ENCODE data around the gene RAD23A.
A peak's percentile ranks its signal among the peaks of the same experiment; 100 is the strongest.

Gene RAD23A

DNA sequence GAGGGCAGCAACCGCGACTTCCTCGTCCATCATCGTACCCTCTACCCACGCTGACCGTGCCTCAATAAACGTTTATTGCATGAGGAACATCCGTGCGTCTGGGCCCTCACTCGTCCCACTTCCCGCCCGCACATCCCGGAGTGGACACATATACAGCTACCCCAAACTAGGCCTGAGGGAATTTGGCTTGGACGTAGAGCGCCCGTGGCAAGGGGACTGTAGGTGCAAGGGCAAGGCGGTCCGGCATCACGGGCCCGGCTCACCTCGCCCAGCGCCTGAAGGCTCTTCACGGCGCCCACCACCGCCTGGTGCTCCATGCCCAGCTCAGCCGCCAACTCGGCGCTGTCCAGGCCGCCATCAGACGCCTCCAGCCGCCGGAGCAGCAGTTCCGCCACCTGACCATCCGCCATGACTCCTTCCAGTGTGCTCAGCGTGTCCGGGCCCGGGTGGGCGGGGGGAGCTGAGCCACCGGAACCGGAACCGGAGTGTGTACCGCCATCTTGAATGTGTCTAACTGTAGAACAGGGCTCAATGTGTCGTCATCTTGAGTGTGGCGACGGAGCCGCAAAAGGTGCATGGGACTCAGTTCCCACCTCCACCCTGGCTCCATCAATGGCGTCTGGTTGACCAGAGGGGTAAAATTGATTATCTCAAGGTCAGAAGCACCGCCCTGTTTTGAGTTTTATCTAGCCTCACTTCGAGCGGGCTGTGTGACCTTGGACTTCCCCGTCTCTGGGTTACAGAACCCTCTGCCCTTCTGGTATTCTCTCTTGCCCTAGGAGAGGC lies 12.2 kb upstream of the RAD23A start, which contains the start of gene FARSA (continued):
- TF ChIP-seq BCL6B (tag by site-specific recombination; IDR thresholded peaks at IDR 0.05) = no peak
- no peak for TF ChIP-seq ZNF624 (tag by site-specific recombination; IDR thresholded peaks at IDR 0.05)
- TF ChIP-seq SCRT2 (tag by site-specific recombination; IDR thresholded peaks at IDR 0.05) = 0 out of 2 replicates have a peak, but pooled peaks have one; percentile 13
- no peak; the same call in 1 of the 2 replicates for TF ChIP-seq ZBTB6 (tag by site-specific recombination; IDR thresholded peaks at IDR 0.05)
- TF ChIP-seq, protein P1, sequence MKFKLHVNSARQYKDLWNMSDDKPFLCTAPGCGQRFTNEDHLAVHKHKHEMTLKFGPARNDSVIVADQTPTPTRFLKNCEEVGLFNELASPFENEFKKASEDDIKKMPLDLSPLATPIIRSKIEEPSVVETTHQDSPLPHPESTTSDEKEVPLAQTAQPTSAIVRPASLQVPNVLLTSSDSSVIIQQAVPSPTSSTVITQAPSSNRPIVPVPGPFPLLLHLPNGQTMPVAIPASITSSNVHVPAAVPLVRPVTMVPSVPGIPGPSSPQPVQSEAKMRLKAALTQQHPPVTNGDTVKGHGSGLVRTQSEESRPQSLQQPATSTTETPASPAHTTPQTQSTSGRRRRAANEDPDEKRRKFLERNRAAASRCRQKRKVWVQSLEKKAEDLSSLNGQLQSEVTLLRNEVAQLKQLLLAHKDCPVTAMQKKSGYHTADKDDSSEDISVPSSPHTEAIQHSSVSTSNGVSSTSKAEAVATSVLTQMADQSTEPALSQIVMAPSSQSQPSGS (tag by site-specific recombination; IDR thresholded peaks at IDR 0.05; ENCODE audit: low read depth) = peak; percentile 36; the same call in 1 of the 2 replicates
- no peak for TF ChIP-seq ZNF571 (tag by site-specific recombination; IDR thresholded peaks at IDR 0.05)
- TF ChIP-seq ZNF174 (tag by site-specific recombination; IDR thresholded peaks at IDR 0.05) = no peak
- no peak for TF ChIP-seq ZNF777 (tag by site-specific recombination; IDR thresholded peaks at IDR 0.05; ENCODE audit: borderline replicate concordance)
- 0 out of 2 replicates have a peak, but pooled peaks have one; percentile 21 for TF ChIP-seq ZNF239 (tag by site-specific recombination; IDR thresholded peaks at IDR 0.05)
- no peak for TF ChIP-seq ZNF280D (tag by site-specific recombination; IDR thresholded peaks at IDR 0.05)
- no peak for TF ChIP-seq ELK4 (IDR thresholded peaks at IDR 0.05; ENCODE audit: borderline replicate concordance, low read depth, low read length)
- TF ChIP-seq ZNF398 (tag by site-specific recombination; IDR thresholded peaks at IDR 0.05) = no peak
- TF ChIP-seq ZNF155 (tag by site-specific recombination; IDR thresholded peaks at IDR 0.05) = no peak
- no peak for TF ChIP-seq ZNF830 (tag by site-specific recombination; IDR thresholded peaks at IDR 0.05; ENCODE audit: low read depth)
- peak; percentile 35; the same call in 1 of the 2 replicates for TF ChIP-seq ZSCAN4 (tag by site-specific recombination; IDR thresholded peaks at IDR 0.05)
- no peak for TF ChIP-seq HOXC10 (CRISPR knock-in tag; IDR thresholded peaks at IDR 0.05)
- no peak; the same call in 1 of the 2 replicates for TF ChIP-seq ZBTB20 (tag by site-specific recombination; IDR thresholded peaks at IDR 0.05)
- peak; percentile 67 for TF ChIP-seq KLF16 (tag by site-specific recombination; IDR thresholded peaks at IDR 0.05)
- TF ChIP-seq ZNF121 (tag by site-specific recombination; IDR thresholded peaks at IDR 0.05) = no peak
- TF ChIP-seq PRDM6 (tag by site-specific recombination; IDR thresholded peaks at IDR 0.05) = no peak
- TF ChIP-seq ZNF600 (tag by site-specific recombination; IDR thresholded peaks at IDR 0.05) = peak; percentile 78
- TF ChIP-seq ZNF416 (tag by site-specific recombination; IDR thresholded peaks at IDR 0.05) = no peak
- TF ChIP-seq ZFP3 (tag by site-specific recombination; IDR thresholded peaks at IDR 0.05; ENCODE audit: low read depth) = no peak
- no peak for TF ChIP-seq SALL2 (tag by site-specific recombination; IDR thresholded peaks at IDR 0.05; ENCODE audit: borderline replicate concordance)

All from HEK293 (cell line).